LNCaP clone FGC (cell line): ENCODE data around the gene HMCN2.

Source experiments
- DNase-seq: peaks from one replicate; pipeline ENCODE4 v3.0.0-alpha.2; 2011; ENCODE audit warnings: low read depth
- H3K4me3 ChIP-seq: 2 replicates; pipeline ENCODE4 v1.5.1; 2011; ENCODE audit warnings: mild to moderate bottlenecking, low read depth, low read length, control low read depth
- TF ChIP-seq, protein P1 (sequence below): IDR thresholded peaks from 2 replicates; pipeline ENCODE4 v1.5.1; 2012; ENCODE audit warnings: mild to moderate bottlenecking; ENCODE audit not compliant: control insufficient read depth, insufficient read depth; ENCODE audit errors: extremely low read depth

HMCN2 gene

DNA sequence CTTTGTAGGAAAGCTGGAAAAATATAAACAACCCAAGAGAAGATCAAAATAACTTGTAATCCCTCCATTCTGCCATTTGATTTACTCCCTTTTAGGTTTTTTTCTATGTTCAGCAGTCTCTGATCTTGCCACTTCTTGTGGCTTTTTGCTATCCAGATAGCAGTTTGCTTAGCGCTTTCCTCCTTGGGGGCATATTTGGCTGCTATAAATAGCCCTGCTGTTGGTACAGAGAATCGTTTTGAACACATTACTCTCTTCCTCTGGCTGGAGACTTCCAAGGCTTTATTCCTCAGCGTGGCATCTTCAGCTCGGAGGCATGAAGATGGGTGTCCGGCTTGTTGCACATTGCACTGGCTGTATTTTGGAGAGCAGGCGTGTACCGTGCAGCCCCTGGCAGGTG lies 38.6 kb downstream of the HMCN2 start:
- TF ChIP-seq, protein P1, sequence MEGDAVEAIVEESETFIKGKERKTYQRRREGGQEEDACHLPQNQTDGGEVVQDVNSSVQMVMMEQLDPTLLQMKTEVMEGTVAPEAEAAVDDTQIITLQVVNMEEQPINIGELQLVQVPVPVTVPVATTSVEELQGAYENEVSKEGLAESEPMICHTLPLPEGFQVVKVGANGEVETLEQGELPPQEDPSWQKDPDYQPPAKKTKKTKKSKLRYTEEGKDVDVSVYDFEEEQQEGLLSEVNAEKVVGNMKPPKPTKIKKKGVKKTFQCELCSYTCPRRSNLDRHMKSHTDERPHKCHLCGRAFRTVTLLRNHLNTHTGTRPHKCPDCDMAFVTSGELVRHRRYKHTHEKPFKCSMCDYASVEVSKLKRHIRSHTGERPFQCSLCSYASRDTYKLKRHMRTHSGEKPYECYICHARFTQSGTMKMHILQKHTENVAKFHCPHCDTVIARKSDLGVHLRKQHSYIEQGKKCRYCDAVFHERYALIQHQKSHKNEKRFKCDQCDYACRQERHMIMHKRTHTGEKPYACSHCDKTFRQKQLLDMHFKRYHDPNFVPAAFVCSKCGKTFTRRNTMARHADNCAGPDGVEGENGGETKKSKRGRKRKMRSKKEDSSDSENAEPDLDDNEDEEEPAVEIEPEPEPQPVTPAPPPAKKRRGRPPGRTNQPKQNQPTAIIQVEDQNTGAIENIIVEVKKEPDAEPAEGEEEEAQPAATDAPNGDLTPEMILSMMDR: no peak
- DNase-seq: no peak
- no peak overlapping the region for H3K4me3 ChIP-seq

DNA sequence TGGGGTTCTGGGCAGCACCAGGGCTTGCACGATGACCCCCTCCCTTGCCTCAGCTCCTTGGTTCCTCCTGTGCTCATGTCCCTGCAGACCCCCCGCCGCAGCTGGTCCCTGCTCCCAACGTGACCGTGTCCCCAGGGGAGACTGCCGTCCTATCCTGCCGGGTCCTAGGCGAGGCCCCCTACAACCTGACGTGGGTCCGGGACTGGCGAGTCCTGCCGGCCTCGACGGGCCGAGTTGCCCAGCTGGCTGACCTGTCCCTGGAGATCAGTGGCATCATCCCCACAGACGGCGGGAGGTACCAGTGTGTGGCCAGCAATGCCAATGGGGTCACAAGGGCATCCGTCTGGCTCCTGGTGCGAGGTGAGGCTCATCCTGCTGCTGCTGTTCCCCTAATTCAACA lies 39.1 kb downstream of the HMCN2 start:
- no peak for DNase-seq
- TF ChIP-seq, protein P1: no peak
- no peak overlapping the region for H3K4me3 ChIP-seq

DNA sequence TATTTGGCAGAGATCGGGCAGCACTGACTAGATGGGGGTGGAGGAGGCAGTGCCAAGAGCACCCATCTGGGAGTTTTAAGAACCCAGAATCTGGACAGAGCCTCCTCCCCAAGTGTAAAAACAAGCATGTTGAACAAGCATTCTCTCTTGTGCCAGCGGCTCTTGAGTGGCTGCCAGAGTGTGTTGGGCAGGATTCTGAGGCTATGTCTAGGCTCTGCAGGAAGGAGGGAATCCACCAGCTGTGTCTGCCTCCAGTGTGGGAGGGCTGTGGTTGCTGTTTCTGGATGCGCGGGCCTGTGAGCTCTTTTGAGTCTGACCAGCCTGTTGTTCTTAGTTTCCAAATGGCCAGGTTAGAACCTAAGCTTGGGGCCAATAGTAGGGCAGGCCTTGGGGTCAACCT lies 39.8 kb downstream of the HMCN2 start:
- no peak for DNase-seq
- TF ChIP-seq, protein P1: no peak
- H3K4me3 ChIP-seq: no peak overlapping the region

DNA sequence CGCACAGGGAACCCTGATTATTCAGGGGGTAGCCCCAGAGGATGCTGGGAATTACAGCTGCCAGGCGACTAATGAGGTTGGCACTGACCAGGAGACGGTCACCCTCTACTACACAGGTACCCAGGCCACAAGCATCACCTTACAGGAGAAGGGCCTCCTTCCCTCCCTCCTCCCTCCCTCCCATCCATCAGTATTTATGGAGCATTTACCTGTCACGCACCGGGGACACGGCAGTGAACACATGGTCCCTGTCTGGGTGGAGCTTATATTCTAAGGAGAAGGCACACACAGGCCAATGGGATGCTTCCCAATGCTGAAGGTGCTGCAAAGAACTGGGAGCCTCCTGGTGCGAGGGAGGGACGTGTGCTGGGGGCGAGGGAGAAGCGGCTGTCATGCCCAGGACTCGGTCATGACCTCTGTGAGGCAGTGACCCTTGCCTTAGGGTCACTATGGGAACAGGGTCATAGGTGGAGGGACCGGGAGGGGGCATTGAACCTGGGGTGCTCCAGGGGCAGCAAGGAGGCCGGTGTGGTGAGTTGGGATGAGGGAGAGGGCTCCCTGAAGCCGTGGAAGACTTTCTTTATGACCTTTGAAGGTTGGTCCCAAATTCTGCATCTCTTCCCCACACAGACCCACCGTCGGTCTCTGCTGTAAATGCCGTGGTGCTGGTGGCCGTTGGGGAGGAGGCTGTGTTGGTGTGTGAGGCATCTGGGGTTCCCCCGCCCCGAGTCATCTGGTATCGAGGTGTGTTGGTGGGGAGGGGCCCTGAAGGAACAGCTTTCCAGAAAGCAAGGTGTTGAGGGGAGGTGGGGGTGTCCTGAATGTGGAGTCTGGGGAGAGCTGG lies 41.5 kb downstream of the HMCN2 start:
- TF ChIP-seq, protein P1: no peak
- no peak for DNase-seq
- H3K4me3 ChIP-seq: no peak overlapping the region

DNA sequence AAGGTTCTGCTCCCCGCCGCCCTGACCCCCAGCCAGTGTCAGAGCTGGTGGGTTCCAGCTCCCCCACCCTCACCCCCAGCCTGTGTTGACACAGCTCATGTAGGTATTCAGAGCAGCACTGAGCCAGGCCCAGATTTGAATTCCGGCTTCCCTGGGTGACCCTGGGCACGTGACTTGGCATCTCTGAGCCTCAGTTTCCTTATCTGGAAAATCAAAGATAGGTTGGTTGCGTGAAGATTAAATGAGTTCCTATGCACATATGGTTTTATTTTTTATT lies 42.0 kb downstream of the HMCN2 start:
- TF ChIP-seq, protein P1: no peak
- DNase-seq: no peak
- no peak overlapping the region for H3K4me3 ChIP-seq

DNA sequence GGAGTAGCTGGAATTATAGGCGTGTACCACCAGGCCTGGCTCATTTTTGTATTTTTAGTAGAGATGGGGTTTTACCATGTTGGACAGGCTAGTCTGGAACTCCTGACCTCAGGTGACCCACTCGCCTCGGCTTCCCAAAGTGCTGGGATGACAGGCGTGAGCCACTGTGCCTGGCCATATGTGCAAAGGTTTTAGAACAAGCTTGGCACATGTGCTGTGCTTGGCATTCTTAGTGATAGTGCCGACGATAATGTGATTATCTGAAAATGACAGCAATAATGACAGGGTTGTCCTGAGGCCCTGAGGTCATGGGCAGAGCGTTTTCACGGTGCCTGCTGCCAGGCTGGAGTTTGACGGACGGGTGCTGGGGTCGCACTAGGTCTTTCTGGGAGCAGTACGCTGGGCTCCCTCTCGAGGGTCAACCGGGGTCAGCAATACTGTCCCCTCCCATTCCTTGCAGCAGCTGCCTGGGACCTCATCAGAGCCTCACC lies 42.6 kb downstream of the HMCN2 start:
- no peak for DNase-seq
- no peak overlapping the region for H3K4me3 ChIP-seq
- TF ChIP-seq, protein P1: no peak

DNA sequence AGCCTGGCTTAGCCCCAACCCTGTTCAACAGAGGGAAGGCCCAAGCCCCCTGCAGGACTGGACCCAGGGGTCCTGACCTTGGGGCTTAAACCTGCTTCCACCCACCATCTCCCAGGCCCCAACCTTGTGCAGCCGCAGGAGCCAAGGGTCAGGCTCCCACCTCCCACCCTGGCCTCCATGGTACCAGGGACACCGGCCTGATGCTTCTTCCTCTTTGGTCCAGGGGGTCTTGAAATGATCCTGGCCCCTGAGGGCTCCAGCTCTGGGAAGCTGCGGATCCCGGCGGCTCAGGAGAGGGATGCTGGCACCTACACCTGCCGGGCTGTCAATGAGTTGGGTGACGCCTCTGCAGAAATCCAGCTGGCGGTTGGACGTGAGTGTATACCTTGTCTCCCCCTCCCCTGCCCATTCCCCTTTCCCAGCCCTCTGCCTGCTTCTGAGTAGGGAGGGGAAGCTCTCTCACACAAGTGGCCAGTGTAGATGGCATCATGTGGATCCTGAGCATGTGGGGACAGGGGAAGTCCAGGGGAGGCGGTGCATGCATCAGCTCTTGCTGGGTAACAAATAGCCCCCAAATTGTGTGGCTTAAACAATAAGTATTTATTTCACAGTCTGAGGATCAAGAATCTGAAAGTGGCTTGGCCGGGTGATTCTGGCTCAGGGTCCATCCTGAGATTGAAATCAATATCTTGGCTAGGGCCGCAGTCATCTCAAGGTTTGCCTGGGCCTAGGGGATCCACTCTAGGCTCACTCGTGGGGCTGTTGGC lies 44.3 kb downstream of the HMCN2 start:
- DNase-seq: no peak
- TF ChIP-seq, protein P1: no peak
- no peak overlapping the region for H3K4me3 ChIP-seq
